ENCODE measurements around the gene FRG2.
"Not testable (repeated sequence)": the region's sequence is repeated elsewhere in the genome, so short reads cannot be mapped to it uniquely, and the experiment has no call there.

FRG2 gene

GRCh38 chr4:190015538-190016368 is 11.3 kb downstream of the FRG2 start:
- DNase-seq = peak; percentile 13

- peak; percentile 21 for DNase-seq
Observed at GRCh38 chr4:190014771-190015537, 12.1 kb downstream of the FRG2 start.

GRCh38 chr4:189989941-189990340 is 37.1 kb downstream of the FRG2 start:
- DNase-seq = not testable (repeated sequence)

- DNase-seq = no peak
Observed at GRCh38 chr4:189988877-189989431, 38.1 kb downstream of the FRG2 start.

GRCh38 chr4:189985651-189986243 is 41.3 kb downstream of the FRG2 start:
- DNase-seq = not testable (repeated sequence)

DNA sequence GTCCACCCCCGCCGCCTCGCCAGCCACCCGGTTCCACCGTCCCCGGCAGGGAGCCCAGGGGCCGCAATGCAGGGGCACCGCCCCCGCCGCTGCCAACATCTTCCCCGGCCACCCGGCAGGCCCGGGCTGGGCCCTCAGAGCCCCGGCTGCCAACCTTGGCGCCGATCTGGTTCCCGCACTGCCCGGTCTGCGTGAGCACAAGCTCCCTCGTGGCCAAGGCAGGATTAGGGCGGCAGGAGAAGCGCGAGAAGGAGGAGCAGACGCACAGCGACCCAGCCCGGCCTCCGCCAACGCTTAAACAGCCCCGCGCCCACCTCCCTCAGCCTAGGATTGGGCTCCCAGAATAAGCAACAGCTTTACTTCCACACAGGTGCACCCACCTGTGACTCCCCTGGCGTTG is 42.4 kb downstream of the FRG2 start:
- not testable (repeated sequence) for DNase-seq

- not testable (repeated sequence) for DNase-seq
Observed at GRCh38 chr4:189983916-189984526, 43.0 kb downstream of the FRG2 start.

DNA sequence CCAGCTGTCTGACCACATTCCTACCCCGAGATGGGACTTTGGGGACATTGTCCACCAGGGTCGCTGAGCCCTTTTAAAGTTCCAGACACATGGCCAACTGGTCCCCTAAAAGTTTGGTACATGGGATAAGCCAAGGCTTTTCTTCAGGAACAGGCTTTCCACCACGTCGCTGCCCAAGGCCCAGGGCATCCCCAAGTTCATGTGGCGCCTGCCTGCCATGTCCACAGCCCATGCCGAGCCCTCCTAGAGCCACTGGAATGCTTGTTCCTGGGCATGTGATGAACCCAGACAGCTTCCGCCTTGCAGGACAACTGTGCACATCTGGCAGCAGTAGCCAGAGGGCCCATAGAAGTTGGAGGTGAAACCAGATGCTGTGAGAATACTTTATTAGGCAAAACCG is 45.1 kb downstream of the FRG2 start:
- no peak for DNase-seq

DNA sequence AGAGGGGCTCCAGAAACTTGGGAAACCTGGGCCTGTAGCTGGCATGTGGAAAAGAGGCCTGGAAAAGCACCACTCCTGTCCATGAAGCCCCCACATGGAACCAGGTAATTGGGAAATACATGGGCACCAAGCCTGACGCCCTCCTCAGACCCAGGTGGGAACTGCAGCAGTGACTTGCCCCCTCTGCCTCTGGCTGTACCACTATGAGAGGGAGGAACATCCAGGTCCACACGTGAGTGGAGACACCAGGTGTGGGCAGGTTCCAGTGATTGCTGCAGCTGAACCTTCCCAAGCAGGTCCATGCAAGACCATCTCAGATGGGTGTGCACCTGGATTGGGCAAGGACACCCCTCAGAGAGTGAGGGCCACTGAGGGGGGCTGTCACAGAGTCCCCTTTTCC is 46.8 kb downstream of the FRG2 start:
- not testable (repeated sequence) for DNase-seq

GRCh38 chr4:189979196-189980047 is 47.6 kb downstream of the FRG2 start:
- DNase-seq = no peak

Measured in eye (tissue), 1 donor.